Panc1 (cell line): ENCODE results near the gene QRFP. TPM values are rescaled to one million over a fixed set of nuclear protein-coding genes. Genes with fewer than 3 reads are reported as not detected.

ENCODE experiments used
- ATAC-seq: fragments of 200-7000 bp; cut with Tn5 transposase; 2 replicates; pipeline ENCODE4 v1.9.1; 2020; ENCODE audit warnings: mild to moderate bottlenecking, moderate library complexity
- BruUV-seq: library from RNA; stranded (reverse); fragments of 400-500 nt; replicated peaks from 2 replicates; lab custom pipeline; 2021; lab: Mats Ljungman, UMichigan
- CTCF ChIA-PET: fragments of 300-600 bp; sonication (Branson Sonifier 250); formaldehyde crosslinking; loops from one replicate; lab custom pipeline; 2022; ENCODE audit warnings: antibody characterized with exemption; lab: Charles Lee
- POLR2A ChIA-PET: fragments of 300-600 bp; sonication (Branson Sonifier 250); formaldehyde crosslinking; loops from one replicate; lab custom pipeline; 2022; ENCODE audit warnings: antibody characterized with exemption; lab: Charles Lee
- DNase-seq: peaks from one replicate; pipeline ENCODE4 v3.0.0-alpha.2; 2010; ENCODE audit warnings: low read depth, low spot score
- H3K27ac ChIP-seq: 2 replicates; pipeline ENCODE4 v1.5.1; 2011; ENCODE audit warnings: mild to moderate bottlenecking, low read length, inconsistent platforms
- H3K27me3 ChIP-seq: fragments of 200-500 bp; sonication (Bioruptor generic); 2 replicates; pipeline ENCODE4 v1.6.0; 2014; ENCODE audit warnings: low read length, inconsistent platforms; ENCODE audit not compliant: control insufficient read depth, insufficient read depth
- H3K36me3 ChIP-seq: fragments of 200-500 bp; sonication (Bioruptor generic); 2 replicates; pipeline ENCODE4 v1.5.1; 2014; ENCODE audit warnings: inconsistent platforms, mild to moderate bottlenecking, low read length, moderate library complexity; ENCODE audit not compliant: control insufficient read depth, insufficient read depth
- H3K4me1 ChIP-seq: 2 replicates; pipeline ENCODE4 v1.5.1; 2011; ENCODE audit warnings: inconsistent platforms, mild to moderate bottlenecking, low read length, moderate library complexity; ENCODE audit not compliant: control insufficient read depth, insufficient read depth
- H3K4me3 ChIP-seq, 2 experiments: 2 replicates each; pipeline ENCODE4 v1.5.1; 2011 to 2012; ENCODE audit warnings: low read depth in 2 of 2, low read length in 2 of 2, mild to moderate bottlenecking in 2 of 2, inconsistent platforms in 1 of 2, moderate library complexity in 1 of 2
- H3K9me3 ChIP-seq: fragments of 200-500 bp; sonication (Bioruptor generic); 2 replicates; pipeline ENCODE4 v1.5.1; 2014; ENCODE audit warnings: low read depth, mild to moderate bottlenecking, inconsistent platforms, low read length, moderate library complexity; ENCODE audit not compliant: control insufficient read depth, insufficient read depth
- POLR2AphosphoS5 ChIP-seq: IDR thresholded peaks from 2 replicates; pipeline ENCODE4 v1.6.1; 2012; ENCODE audit warnings: mild to moderate bottlenecking, low read depth, low read length, moderate library complexity
- SIN3A ChIP-seq: IDR thresholded peaks from 2 replicates; pipeline ENCODE4 v1.6.1; 2012; ENCODE audit warnings: low read depth, mild to moderate bottlenecking, low read length, moderate library complexity, borderline replicate concordance; ENCODE audit not compliant: insufficient read depth
- TCF7L2 ChIP-seq: IDR thresholded peaks from 2 replicates; pipeline ENCODE4 v1.6.1; 2011; ENCODE audit warnings: mild to moderate bottlenecking, low read depth, low read length, inconsistent platforms
- in situ Hi-C: cut with HindIII; loops from 2 replicates; pipeline ENCODE4 v1.10.0; 2016; ENCODE audit warnings: low sequenced_read_pairs, low pct_unique_long_range_greater_than_20kb
- intact Hi-C: fragments of 100-400 bp; cut with micrococcal nuclease; formaldehyde crosslinking; loops from one replicate; pipeline ENCODE4 v1.10.0; 2022; ENCODE audit not compliant: unreplicated experiment
- total RNA-seq: library from RNA; stranded (reverse); gene quantifications from one replicate; pipeline ENCODE4 v1.2.1, GENCODE V29; 2021; ENCODE audit not compliant: unreplicated experiment
- TF ChIP-seq, protein P1 (sequence below): fragments of 450-650 bp; IDR thresholded peaks from 2 replicates; pipeline ENCODE4 v1.5.1; 2017; ENCODE audit warnings: mild to moderate bottlenecking
- TF ChIP-seq, protein P2 (sequence below), 2 experiments: IDR thresholded peaks; 2 replicates each; pipeline ENCODE4 v1.6.1; 2011 to 2012; ENCODE audit warnings: low read depth in 2 of 2, control low read depth in 1 of 2, low read length in 1 of 2, mild to moderate bottlenecking in 1 of 2, moderate library complexity in 1 of 2; ENCODE audit not compliant: insufficient read depth in 1 of 2

The QRFP gene
- total RNA-seq, 1 experiment from 2014 or later = not detected

DNA sequence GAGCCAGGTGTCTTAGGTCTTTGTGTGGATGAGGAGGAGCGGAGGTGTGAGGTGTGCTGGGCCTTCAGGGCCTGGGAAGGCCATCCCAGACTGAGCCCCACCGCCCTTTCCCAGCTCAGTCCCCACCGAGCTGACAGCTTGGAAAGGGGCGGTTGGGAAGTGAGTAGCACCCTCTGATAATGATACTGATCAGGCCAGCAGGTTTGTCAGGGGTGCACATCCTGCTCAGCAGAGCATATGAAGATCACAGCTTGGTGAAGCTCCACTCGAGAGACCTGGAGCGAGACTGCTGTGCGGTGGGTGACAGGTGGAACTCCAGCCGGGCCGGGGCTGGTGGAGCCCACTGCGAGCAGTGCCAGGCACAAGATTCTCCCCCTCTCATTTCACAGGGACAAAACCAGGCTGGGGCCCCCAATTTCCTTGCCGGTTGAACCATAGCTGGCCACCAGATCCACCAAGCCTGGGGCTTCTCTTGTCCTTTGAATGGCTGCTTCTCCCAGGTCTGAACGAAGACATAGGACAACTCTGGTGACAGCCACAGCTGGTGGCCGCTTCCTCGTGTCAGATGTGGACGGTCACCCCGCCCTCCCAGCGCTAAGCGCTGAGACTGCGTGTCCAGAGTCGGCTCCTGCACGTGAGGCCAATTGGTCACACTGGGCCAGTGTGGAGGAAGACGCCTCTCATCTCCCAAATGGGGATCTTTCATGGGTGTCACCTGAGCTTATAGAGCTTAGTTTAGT lies 8.3 kb downstream of the QRFP start:
- POLR2A ChIA-PET = no interaction called here
- TF ChIP-seq POLR2AphosphoS5 = no peak
- TF ChIP-seq TCF7L2 = no peak
- TF ChIP-seq, protein P1, sequence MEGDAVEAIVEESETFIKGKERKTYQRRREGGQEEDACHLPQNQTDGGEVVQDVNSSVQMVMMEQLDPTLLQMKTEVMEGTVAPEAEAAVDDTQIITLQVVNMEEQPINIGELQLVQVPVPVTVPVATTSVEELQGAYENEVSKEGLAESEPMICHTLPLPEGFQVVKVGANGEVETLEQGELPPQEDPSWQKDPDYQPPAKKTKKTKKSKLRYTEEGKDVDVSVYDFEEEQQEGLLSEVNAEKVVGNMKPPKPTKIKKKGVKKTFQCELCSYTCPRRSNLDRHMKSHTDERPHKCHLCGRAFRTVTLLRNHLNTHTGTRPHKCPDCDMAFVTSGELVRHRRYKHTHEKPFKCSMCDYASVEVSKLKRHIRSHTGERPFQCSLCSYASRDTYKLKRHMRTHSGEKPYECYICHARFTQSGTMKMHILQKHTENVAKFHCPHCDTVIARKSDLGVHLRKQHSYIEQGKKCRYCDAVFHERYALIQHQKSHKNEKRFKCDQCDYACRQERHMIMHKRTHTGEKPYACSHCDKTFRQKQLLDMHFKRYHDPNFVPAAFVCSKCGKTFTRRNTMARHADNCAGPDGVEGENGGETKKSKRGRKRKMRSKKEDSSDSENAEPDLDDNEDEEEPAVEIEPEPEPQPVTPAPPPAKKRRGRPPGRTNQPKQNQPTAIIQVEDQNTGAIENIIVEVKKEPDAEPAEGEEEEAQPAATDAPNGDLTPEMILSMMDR = no peak
- TF ChIP-seq SIN3A = no peak
- TF ChIP-seq, protein P2, sequence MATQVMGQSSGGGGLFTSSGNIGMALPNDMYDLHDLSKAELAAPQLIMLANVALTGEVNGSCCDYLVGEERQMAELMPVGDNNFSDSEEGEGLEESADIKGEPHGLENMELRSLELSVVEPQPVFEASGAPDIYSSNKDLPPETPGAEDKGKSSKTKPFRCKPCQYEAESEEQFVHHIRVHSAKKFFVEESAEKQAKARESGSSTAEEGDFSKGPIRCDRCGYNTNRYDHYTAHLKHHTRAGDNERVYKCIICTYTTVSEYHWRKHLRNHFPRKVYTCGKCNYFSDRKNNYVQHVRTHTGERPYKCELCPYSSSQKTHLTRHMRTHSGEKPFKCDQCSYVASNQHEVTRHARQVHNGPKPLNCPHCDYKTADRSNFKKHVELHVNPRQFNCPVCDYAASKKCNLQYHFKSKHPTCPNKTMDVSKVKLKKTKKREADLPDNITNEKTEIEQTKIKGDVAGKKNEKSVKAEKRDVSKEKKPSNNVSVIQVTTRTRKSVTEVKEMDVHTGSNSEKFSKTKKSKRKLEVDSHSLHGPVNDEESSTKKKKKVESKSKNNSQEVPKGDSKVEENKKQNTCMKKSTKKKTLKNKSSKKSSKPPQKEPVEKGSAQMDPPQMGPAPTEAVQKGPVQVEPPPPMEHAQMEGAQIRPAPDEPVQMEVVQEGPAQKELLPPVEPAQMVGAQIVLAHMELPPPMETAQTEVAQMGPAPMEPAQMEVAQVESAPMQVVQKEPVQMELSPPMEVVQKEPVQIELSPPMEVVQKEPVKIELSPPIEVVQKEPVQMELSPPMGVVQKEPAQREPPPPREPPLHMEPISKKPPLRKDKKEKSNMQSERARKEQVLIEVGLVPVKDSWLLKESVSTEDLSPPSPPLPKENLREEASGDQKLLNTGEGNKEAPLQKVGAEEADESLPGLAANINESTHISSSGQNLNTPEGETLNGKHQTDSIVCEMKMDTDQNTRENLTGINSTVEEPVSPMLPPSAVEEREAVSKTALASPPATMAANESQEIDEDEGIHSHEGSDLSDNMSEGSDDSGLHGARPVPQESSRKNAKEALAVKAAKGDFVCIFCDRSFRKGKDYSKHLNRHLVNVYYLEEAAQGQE (IDR thresholded peaks at IDR 0.05; ENCODE audit: insufficient read depth in 1 of 2, low read depth in 2 of 2, low read length in 1 of 2) = no peak
- in situ Hi-C loops = no loop called here
- intact Hi-C loops = no loop called here
- no peaks in the 10 kb centered on the region; the same call in 1 of the 2 replicates for H3K36me3 ChIP-seq
- no peak for ATAC-seq
- CTCF ChIA-PET = no interaction called here
- no peaks in the 10 kb centered on the region for H3K27me3 ChIP-seq
- H3K9me3 ChIP-seq = no peaks in the 10 kb centered on the region
- no TSS peak for BruUV-seq
- H3K4me3 ChIP-seq = no peak overlapping the region
- H3K4me1 ChIP-seq = no peaks in the 10 kb centered on the region
- no peak for DNase-seq
- H3K27ac ChIP-seq = no peak overlapping the region

DNA sequence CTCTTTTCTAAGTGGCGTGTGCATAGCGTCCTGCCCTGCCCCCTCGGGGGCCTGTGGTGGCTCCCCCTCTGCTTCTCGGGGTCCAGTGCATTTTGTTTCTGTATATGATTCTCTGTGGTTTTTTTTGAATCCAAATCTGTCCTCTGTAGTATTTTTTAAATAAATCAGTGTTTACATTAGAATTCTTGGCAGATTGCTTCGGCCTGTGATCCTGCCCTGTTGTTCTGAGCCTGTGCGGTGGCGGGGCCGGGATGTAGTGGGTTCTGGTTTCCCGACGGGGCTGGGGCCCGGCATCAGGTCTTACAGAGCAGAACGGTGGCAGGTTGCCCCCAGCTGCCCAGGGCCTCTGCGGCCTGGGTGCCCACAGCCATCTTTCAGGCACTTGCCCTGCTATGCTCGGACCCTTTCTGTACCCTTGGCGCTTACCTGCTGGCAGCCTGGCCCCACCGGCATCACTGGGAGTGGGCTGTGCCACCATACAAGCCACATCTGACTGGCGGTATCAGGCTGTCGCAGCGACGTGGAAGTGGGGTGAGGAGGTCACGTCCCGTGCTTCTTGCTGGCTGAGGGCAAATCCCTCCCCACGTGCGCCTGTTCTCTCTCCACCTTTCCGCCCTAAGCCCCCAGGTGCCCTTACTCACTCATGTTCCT lies 9.0 kb downstream of the QRFP start:
- DNase-seq (no peak), ATAC-seq (no peak)
- TF ChIP-seq, protein P2 (IDR thresholded peaks at IDR 0.05; ENCODE audit: insufficient read depth in 1 of 2, low read depth in 2 of 2, low read length in 1 of 2) = no peak
- TF ChIP-seq TCF7L2 = no peak
- no peak for TF ChIP-seq POLR2AphosphoS5
- TF ChIP-seq, protein P1 = no peak
- TF ChIP-seq SIN3A = no peak
- Histone ChIP-seq H3K27me3 (no peaks in the 10 kb centered on the region), H3K36me3 (no peaks in the 10 kb centered on the region; the same call in 1 of the 2 replicates), H3K4me1 (no peaks in the 10 kb centered on the region), H3K4me3 (no peak overlapping the region), H3K27ac (no peak overlapping the region), H3K9me3 (no peaks in the 10 kb centered on the region)
- in situ Hi-C loops (no loop called here), intact Hi-C loops (no loop called here)
- CTCF ChIA-PET = no interaction called here
- POLR2A ChIA-PET = no interaction called here
- BruUV-seq = no TSS peak
